ENCODE data around the gene MTM1.
A peak's percentile ranks its signal among the peaks of the same experiment; 100 is the strongest.

Gene MTM1

DNA sequence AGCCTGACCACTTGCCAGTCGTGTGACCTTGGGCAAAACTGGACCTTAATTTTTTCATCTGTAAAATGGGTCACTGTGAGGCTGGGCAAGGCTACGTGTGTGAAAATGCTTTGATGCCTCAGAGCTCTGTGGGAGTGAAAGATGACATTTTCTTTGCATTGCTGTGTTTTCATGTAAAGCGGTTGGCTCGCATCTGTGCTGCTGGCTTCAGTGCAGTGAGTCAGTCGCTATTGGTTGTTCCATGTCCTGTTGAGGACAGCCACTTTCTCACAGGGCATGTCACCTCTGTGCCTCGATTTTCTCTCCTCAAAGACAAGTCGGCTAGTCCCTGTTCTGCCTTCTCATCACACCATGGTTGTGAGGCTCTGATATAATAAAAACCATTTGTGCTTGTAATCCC lies 129.2 kb downstream of the MTM1 start:
- Histone ChIP-seq H3K27me3 (no peaks in the 10 kb centered on the region), H3K4me1 (peaks cover 0 to 4% (median 2%) of the 10 kb centered on the region in 4 donors), H3K4me3 (no peak overlapping the region), H3K9me3 (no peaks in the 10 kb centered on the region), H3K27ac (no peak overlapping the region), H3K36me3 (no peaks in the 10 kb centered on the region)
- intact Hi-C loops (cut with DNase I; ENCODE audit: low total_unique reads) = no loop called here
- TF ChIP-seq, protein P1, sequence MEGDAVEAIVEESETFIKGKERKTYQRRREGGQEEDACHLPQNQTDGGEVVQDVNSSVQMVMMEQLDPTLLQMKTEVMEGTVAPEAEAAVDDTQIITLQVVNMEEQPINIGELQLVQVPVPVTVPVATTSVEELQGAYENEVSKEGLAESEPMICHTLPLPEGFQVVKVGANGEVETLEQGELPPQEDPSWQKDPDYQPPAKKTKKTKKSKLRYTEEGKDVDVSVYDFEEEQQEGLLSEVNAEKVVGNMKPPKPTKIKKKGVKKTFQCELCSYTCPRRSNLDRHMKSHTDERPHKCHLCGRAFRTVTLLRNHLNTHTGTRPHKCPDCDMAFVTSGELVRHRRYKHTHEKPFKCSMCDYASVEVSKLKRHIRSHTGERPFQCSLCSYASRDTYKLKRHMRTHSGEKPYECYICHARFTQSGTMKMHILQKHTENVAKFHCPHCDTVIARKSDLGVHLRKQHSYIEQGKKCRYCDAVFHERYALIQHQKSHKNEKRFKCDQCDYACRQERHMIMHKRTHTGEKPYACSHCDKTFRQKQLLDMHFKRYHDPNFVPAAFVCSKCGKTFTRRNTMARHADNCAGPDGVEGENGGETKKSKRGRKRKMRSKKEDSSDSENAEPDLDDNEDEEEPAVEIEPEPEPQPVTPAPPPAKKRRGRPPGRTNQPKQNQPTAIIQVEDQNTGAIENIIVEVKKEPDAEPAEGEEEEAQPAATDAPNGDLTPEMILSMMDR (IDR thresholded peaks at IDR 0.05) = no peak
- DNase-seq = no peak

DNA sequence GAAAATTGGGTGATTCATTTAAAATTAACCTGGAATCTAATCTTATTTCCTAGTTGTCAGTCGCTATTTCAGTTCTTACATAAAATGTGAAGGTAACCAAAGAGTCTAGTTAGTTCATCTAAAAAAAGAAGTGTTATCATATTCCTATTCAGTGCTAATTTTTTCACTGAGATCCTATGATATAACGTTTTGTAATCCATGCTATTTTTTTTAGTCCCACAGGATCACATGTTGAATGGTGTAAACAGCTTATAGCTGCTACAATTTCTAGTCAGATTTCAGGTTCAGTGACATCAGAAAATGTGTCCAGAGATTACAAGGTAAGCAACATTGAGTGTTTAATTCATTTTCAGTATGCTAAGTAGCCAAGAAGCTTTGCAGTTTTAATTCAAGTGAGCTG lies 130.6 kb downstream of the MTM1 start:
- Histone ChIP-seq H3K27me3 (no peaks in the 10 kb centered on the region), H3K27ac (no peak overlapping the region), H3K4me1 (peaks cover 0 to 4% (median 2%) of the 10 kb centered on the region in 4 donors), H3K4me3 (no peak overlapping the region), H3K36me3 (no peaks in the 10 kb centered on the region), H3K9me3 (no peaks in the 10 kb centered on the region)
- no peak for DNase-seq
- TF ChIP-seq, protein P1 (IDR thresholded peaks at IDR 0.05) = no peak
- intact Hi-C loops (cut with DNase I; ENCODE audit: low total_unique reads) = no loop called here

DNA sequence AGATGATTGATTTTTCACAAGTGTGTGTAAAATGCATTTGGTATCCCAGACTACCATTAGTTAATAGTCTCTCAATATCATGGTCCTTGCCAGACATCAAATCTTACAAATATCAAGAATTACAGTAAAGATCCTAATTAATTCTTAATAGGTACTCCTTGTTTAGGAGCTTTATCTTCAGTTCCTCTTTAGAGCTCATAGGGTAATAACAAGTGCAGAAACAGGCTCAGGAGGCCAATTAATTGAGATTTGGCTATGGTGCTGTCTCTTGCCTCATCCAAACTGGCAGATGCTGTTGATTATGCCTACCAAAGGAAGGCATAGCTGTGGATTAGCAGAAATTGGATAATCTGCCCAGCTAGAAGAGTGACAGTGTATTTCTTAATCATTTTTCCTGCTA lies 131.7 kb downstream of the MTM1 start:
- peaks cover 0 to 4% (median 0%) of the 10 kb centered on the region in 4 donors for H3K4me1 ChIP-seq
- TF ChIP-seq, protein P1 (IDR thresholded peaks at IDR 0.05) = no peak
- intact Hi-C loops (cut with DNase I; ENCODE audit: low total_unique reads) = no loop called here

DNA sequence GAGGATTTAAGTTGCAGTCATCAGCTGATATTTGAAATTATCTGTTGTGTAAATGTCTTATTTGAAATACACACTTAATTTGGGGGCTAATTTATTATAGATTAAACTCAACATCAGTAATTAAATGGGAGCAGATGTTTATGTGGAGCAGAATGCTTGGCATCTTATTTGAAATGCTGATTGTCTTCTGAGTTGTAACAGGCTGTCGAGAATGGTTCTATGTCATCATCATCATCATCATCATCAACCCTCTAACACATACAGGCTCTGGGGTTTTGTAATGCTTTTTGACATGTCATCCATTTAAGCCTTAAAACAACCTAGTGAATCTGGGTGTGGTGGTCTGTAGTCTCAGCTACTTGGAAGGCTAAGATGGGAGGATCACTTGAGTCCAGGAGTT lies 133.0 kb downstream of the MTM1 start:
- no peak overlapping the region for H3K4me3 ChIP-seq
- H3K27me3 ChIP-seq = no peaks in the 10 kb centered on the region
- no peak for DNase-seq
- H3K9me3 ChIP-seq = no peaks in the 10 kb centered on the region
- H3K27ac ChIP-seq = no peak overlapping the region
- H3K4me1 ChIP-seq = no peaks in the 10 kb centered on the region
- TF ChIP-seq, protein P1 (IDR thresholded peaks at IDR 0.05) = no peak
- H3K36me3 ChIP-seq = no peaks in the 10 kb centered on the region
- intact Hi-C loops (cut with DNase I; ENCODE audit: low total_unique reads) = no loop called here

More for the DNA sequence above, 131.7 kb downstream of the MTM1 start:
- no peaks in the 10 kb centered on the region for H3K9me3 ChIP-seq
- H3K36me3 ChIP-seq = no peaks in the 10 kb centered on the region
- no peak overlapping the region for H3K4me3 ChIP-seq
- DNase-seq = no peak
- no peak overlapping the region for H3K27ac ChIP-seq
- no peaks in the 10 kb centered on the region for H3K27me3 ChIP-seq

DNA sequence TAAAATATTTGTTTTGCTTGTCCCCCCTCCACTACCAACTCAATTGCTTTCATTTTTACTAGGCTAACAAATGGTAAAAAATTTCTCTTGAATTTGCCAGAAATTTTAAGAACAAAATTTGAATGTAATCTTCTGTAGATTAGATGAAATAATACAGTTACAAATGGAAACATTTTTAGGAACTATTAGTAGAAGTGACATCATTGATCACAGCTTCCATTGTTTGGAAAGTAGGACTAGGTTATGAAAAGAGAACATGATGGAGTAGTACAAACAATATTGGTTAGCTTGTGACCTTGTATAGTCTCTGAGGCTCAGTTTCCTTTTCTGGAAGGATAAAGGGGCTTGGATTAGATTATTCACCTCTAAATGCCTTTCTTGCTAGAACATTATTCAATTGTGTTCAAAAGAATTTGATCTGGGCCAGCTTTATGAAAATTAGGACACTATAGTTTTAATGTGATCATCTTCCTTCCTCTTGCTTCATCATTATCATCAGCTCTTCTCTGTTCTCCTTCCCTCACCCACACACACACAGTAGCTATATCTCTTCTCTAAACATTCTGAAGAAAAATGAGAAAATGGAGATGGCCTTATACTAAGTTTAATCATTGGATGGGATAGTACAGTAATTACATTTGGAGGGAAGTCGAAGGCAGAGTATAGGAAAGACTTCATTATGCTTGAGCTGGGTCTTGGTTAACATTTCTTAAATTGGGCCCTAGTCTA lies 134.7 kb downstream of the MTM1 start:
- Histone ChIP-seq H3K27me3 (no peaks in the 10 kb centered on the region), H3K4me1 (no peaks in the 10 kb centered on the region), H3K27ac (peak overlapping the region in 1 of 2 donors; percentile 43), H3K4me3 (no peak overlapping the region), H3K36me3 (no peaks in the 10 kb centered on the region), H3K9me3 (no peaks in the 10 kb centered on the region)
- intact Hi-C loops (cut with DNase I; ENCODE audit: low total_unique reads) = no loop called here
- DNase-seq = no peak
- TF ChIP-seq, protein P1 (IDR thresholded peaks at IDR 0.05) = no peak

DNA sequence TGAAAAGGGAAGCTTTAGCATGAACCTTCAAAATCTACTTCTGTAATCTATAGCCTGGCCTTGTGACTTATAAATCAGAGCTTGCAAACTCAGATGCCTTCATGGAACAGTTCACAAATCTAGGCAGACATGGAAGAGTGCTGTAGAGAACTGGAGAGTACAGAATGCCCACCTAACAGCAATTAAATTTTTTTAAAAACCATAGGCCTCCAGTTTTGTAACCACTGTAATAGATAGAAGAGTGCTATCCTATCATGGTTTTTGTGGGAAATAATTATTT lies 135.2 kb downstream of the MTM1 start:
- DNase-seq = no peak
- intact Hi-C loops (cut with DNase I; ENCODE audit: low total_unique reads) = no loop called here
- H3K27me3 ChIP-seq = no peaks in the 10 kb centered on the region
- no peaks in the 10 kb centered on the region for H3K36me3 ChIP-seq
- TF ChIP-seq, protein P1 (IDR thresholded peaks at IDR 0.05) = no peak
- H3K9me3 ChIP-seq = no peaks in the 10 kb centered on the region
- no peaks in the 10 kb centered on the region for H3K4me1 ChIP-seq
- peak overlapping the region in 1 of 2 donors; percentile 43 for H3K27ac ChIP-seq
- H3K4me3 ChIP-seq = no peak overlapping the region
